Activated CD4-positive, alpha-beta T cell treated with anti-CD3 and anti-CD28 coated beads, Interleukin-2, amount 50 U/mL, for 16 hours (primary cell): ENCODE results near the gene KIF15.
"Not testable (repeated sequence)": the region's sequence is repeated elsewhere in the genome, so short reads cannot be mapped to it uniquely, and the experiment has no call there.

Experiments
- DNase-seq: peaks from one replicate; pipeline ENCODE4 v3.0.0-alpha.2; 2020

The KIF15 gene

DNA sequence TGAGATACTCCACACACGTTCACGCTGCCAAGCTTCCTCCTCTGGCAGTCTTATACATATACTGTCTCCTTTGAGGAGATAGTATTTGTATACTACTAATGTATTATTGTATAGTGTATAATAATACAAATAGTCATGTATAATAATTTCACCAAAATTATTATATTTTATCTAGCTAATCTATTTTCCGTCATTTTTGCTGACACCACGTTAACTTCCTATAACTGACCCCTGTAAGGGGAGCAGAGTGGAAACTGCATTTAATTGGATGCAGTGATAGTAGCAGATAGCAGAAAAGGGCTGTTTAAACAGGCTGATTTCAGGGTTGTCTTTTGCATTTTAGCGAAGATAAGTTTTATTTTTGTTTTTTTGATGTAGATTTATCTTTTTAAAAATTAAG lies 69.6 kb downstream of the KIF15 start:
- DNase-seq = no peak

DNA sequence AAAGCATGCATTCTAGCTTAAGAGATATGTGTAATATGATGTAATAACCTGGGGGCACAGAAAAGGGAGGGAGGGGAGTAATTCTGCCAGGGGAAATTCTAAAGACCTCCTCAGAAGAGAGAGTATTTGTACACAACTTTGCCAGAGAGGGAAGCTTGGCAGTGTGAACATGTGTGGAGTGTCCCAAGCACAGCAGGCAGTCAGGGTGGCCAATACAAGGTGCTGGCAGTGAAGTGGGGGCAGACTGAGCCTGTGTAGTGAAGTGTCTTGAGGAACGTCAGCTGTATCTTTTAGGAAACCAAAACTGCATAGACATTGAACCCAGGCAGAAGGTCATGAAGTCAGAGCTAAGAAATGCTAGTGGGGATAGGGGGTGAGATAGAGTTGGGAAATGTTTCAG lies 70.4 kb downstream of the KIF15 start:
- DNase-seq = no peak

DNA sequence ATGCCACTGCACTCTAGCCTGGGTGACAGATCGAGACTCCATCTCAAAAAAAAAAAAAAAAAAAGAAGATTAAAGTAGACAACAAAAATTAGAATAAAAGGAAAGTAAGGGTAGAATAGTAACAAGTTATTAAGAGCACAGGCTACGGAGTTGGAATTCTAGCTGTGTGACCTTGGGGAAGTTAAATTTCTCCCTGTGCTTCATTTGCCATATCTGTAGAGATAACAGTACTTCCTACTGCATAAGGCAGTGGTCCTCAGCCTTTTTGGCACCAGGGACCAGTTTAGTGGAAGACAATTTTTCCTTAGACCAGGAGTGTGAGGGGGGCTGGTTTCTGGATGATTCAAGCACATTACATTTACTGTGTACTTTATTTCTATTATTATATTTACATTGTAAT lies 71.4 kb downstream of the KIF15 start:
- no peak for DNase-seq

DNA sequence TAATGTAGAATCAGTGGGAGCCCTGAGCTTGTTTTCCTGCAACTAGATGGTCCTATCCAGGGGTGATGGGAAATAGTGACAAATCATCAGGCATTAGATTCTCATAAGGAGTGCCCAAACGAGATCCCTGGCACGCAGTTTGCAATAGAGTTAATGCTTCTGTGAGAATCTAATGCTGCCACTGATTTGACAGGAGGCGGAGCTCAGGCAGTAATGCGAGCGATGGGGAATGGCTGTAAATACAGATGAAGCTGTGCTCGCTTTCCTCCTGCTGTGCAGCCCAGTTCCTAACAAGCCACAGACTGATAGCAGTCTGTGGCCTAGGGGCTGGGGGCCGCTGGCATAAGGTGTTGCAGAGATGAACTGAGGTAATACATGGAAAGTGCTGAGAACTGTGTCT lies 71.8 kb downstream of the KIF15 start:
- DNase-seq = no peak

DNA sequence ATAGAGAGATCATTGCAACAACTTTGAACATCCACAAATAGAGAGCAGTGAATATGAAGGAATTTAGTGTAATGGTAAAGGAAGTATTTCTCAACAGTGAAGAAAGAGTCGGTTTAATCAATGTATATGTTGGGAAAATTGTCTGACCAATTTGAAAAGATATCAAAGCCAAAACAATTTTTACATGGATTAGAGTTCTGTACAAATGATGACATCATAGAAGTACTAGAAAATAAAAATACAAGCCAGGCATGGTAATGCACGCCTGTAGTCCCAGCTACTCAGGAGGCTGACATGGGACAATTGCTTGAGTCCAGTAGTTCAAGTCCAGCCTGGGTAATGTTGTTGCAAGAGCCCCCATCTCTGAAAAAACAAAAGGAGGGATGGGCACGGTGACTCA lies 74.1 kb downstream of the KIF15 start:
- DNase-seq = no peak

DNA sequence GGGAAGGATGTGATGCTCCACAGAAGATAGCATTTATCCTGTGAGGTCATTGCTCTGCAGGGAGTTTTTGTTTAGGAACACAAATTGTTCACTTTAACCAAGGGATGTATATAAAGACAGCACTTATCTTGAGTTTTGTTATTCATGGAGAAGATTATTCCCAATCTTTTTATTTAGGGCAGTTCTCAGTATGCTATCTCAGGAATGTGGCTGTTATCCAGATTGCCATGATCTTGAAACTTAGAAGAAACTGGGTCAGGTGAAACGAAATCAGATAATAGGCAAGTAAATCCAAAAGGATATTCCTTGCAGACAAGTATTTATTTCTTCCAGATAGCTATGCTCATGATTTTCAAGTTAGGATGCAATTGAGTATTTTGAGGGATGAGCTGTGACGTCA lies 80.8 kb downstream of the KIF15 start:
- no peak for DNase-seq

DNA sequence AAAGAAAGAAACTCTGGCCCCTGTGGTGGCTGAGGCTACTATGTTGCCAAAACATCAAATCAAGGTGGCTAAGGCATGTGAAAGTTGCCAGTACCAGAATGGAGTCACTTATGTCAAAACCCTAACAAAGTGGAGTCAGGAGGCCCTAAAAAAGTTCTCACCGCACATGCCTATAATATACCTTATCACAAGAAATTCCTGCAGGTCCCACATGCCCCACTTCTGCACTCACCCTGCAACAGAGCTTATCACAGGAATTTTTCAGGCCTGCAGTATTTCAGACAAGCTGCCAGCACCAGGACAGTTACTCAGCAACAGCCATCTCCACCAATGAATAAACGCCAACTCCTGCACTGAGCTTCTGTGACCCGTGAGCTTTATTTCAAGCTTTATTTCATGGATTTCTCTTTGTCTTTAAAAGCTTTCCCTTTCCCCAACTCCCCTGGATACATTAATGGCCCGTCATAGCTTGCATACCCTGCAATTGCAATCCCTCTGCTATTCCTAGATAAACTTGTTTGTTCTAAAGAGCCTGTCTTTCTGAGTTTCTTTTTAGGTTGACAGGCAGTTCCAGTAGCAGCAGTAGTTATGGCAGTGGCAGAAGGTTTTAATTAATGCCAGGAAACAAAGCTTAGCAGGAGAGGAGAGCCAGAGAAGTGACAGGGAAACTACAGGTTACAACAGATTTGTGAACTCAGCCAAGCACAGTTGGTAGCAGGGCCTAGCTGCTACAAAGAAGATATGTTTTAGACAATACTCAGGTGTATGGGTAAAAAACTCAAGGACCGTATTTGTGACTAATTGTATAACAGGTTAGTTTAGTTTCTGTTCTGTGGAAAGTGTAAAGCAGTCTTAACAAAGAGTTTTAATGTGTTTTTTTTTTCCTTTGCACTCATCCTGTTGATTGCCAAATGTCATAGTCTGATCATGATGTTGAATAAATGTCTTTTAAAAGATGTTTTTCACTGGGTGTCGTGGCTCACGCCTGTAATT lies 84.2 kb downstream of the KIF15 start:
- no peak for DNase-seq

DNA sequence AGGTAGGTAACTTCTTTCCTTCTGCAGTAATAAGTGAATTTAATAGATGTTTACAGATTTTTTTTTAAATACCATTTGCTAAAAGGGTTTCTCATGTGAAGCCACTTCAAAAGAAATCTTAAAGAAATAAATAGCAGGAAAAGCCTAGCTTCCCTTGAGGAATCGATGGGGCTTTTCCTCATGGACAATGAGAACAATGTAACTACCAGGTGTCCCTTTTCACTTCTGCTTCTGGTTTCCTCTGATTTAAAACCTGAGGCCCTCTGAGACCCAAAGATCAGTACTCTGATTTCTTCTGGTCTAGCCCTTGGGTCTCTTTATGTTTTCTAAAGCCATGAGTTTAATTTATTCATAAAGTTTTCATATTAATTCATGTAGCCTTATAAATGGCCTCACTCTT lies 87.0 kb downstream of the KIF15 start:
- DNase-seq = no peak

DNA sequence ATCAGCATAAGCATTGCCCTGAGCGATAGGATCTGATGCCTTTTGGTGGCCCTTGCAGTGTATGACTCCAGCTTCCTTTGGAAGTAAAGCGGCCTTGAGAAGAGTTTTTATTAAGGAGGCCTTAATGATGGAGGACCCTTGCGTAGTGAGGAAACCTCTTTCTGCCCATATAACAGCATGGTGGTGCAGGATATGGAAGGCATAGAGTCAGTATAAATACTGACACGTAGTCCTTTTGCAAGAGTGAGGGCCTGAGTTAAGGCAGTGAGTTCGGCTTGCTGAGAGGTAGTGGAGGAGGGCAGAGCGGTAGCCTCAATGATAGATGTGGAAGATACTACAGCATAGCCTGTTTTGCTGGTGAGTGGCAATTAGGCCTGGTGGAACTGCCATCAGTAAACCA lies 95.1 kb downstream of the KIF15 start:
- not testable (repeated sequence) for DNase-seq

DNA sequence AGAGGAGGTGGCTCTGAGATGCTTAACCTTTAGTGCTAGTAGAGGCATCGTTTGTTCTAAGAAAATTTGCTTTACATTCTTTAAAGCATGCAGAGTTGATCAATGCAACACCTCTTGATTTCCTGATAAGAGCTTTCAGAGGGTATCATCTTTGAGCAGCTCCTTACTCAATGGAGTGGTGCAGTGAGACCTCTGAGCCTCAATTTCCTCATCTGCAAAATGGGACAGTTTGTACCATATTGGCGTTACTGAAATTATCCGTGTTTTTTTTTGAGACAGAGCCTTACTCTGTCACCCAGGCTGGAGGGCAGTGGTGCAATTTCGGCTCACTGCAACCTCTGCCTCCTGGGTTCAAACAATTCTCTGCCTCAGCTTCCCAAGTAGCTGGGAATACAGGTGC lies 98.5 kb downstream of the KIF15 start:
- no peak for DNase-seq

DNA sequence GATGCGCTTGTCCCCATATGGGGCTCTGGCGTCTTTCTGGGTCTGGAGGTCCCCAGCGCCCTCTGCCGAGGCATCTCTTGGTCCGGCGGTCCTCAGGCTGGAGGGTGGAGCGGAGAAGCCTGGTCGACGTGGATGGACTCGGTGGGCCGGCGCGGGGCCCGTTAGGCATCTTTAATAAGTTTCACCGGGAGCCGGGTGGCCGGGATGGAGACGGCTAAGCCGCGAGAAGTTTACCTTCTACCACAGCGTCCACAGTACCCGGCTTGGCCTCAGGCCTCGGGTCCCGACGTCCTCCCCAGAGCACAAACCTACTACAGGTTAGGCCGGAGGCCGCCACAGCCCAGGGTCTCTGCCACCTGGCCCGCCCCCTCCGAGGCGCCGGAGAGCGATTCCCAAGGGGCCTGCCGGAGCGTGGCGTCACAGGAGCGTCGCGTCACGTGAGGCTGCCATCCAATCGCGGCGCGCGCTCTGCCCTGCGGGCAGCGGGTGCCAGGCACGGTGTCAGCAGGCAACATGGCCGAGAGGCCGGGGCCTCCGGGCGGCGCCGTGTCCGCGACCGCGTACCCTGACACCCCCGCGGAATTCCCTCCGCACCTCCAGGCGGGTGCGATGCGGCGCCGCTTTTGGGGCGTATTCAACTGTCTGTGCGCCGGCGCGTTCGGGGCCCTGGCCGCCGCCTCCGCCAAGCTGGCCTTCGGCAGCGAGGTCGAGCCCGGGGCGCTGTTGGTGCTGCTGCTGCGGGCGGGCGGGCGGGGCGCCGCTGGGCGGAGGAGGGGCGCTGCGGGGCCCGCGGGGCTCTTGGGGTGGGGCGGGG lies 100.0 kb downstream of the KIF15 start, which contains the start of gene TMEM42:
Gene TMEM42 (plus strand): TSS at position 501 of the 814 bp plus-strand sequence. CDS start 13 bp downstream, at position 514.
- peak; percentile 92 for DNase-seq

DNA sequence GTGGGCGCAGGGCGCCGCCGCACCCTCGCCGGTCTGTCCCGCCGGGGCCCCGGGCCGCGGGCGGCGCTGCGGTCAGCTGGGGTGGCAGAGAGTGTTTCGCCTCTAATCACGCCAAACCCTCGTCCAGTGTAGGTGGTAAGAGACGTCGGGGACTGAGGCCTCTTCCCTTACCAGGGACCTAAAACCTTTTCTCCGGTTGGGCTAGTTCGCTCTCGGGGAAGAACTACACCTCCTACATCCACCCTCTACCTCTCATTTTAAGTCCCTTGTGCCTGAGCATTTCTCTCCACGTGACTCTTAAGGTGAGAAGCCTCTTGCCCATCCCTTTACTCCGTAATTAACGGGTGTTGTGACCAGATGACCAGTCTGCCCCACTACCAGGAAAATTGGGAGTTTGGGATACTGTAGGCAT lies 100.6 kb downstream of the KIF15 start:
- peak; percentile 27 for DNase-seq

DNA sequence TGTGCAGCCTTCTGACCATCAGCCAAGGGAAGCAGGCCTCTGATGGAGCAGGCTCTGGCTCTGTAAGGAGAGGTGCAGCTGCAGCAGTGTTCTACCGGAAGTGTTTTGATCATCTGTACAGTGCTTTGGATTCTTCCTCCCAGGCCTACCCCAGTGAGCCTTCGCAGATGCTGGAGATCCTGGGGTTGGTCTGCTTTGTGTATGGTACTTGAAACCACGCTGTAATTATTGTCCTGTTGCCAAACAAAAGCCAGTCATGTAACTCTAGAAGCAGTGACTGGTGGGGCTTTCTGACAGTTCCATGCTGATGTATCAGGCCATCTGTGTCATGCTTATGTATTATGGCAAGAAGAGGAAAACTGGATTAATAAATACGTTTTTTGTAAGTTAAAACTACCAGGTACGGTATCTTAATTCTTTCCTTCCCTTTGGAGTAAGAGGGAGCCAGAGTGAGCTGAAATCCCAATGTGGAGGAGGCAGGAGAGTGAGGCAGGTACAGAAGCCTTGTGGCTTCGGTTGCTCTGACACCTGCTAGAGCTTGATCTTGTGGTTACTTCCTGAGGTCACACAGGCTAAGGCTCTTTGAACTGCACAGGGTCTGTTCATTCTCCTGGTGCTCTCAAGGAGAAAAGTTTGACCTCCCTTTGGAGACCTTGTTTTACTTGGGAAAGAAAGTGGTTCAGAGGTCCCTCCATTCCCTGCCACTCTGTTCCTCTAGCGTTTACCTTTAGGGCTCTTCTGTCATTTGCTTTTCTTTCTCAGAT lies 103.9 kb downstream of the KIF15 start:
- DNase-seq = no peak

DNA sequence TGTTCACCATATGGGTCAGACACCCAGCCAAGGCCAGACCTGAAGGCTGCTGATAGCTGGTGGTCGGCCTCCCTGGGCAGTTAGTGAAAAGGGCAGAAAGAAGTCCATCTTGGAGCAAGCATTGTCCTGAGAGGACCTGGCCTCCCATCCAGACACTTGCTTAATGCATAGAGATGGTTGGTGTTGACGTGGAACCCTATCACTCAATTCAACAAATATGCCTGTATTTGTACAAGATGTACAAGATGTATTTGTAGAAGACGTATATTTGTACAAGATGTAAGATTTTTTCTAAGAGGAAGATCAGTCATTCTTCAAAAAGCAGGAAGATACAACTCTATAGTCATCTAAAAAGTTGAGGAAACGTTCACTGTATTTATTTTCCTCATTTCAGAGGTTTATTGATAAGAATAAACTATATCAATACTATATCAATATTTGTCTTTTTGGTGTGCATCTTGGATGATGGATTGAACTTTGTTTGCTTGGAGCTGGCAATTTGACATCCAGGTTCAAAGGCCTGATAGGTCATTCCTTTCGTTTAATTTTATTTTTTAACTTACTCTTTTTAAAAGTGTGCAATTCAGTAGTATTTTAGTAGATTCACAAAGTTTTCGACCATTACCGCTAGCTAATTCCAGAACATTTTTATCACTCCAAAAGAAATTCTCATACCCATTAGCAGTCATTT lies 106.0 kb downstream of the KIF15 start:
- no peak for DNase-seq

DNA sequence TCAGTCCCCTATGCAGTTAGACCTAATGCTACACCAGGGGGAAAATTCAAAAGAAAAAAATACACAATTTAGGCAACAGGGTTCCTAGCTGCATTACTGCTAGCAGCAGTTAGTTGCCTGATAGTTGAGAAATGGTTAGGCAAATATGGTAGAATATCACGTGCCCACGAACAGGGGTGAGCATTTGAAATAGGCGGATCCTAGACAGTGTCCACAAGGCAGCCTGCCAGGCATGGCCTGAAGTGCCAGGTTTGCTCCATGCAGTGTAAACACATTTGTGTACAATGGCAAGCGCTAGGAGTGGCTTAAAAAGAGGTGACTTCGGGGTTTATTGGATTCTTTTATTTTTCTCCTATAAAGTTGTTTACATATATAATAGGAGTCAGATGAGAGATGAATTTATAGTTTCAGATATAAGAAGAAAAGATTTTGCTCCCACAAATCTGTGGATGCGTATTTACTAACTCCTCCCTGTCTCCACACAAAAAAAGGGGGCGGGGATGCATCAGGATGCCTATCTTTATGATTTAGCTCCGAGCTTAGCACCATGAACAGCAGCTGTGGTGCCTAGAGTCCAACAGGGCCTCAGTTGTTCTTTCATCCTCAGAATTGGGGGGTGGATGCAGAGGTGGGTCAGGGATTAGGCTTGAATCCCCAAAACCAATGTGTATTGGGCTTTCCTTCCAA lies 108.9 kb downstream of the KIF15 start:
- no peak for DNase-seq

DNA sequence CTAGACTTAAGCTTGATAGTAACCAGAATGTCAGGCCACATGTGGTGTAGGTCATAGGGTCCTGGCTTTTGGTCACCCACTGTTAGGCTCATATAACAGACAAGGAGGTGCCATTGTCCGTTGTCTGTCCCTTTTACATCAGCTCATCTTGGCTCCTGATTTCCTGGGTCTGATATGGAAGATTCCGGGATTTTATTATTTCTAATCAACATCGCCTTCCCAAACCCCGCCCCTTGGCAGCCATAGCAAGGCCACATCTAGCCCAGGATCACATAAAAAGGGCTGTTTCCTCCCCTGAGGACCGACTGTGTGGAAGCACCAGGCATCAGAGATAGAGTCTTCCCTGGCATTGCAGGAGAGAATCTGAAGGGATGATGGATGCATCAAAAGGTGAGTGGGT lies 112.7 kb downstream of the KIF15 start, which contains the start of gene TGM4:
Gene TGM4 (plus strand): TSS at position 301 of the 400 bp plus-strand sequence. CDS start 71 bp downstream, at position 372.
- DNase-seq = no peak

DNA sequence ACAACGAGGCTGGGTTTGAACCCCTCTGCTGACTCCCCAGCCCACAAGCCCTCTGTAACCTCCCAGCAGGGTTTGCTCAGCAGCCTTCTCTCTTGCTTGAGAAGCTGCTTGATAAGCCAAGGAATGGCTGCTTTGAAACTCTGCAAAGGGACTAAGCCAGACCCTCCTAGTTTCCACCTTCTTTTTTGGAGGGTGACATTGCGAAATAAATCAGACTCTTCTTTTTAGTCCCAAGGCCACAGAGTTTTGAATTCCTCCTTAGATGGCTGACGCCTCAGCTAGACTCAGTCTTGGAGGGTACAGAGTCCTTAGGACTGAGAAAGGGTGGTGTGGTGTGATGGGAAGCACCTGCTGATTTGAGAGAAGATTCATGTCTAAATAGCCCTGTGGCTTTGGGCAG lies 114.0 kb downstream of the KIF15 start:
- DNase-seq = no peak

DNA sequence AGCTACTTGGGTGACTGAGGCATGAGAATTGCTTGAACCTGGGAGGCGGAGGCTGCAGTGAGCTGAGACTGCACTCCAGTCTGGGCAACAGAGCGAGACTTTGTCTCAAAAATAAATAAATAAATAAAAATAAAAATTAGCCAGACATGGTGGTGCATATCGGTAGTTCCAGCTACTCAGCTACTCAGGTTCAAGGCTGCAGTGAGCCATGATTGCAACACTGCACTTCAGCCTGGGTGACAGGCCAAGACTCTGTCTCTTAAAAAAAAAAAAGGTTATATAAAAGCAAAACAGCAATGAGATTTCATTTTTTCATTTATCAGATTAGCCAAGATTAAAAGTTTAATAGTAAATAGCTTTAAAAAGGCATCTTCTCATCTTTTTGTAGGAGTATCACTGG lies 115.7 kb downstream of the KIF15 start:
- DNase-seq = no peak

DNA sequence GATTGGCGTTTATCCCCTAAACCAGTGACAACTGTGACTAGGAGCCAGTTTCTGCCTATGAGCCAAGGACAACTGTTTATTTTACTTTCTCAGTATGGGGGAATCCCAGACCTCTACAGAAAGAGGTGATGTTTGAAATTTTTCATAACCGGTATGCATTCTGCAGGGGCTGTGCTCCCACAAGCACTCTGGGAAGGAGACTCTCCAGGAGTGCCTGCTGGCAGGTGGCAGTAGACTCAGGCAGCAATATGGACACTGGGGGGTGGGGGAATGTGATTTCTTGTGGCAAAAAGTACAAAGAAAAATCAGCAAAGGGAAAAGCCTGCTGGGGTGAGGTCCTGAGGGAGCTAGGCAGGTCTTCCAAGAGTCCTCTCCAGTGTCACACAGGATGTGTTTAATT lies 118.7 kb downstream of the KIF15 start:
- no peak for DNase-seq

DNA sequence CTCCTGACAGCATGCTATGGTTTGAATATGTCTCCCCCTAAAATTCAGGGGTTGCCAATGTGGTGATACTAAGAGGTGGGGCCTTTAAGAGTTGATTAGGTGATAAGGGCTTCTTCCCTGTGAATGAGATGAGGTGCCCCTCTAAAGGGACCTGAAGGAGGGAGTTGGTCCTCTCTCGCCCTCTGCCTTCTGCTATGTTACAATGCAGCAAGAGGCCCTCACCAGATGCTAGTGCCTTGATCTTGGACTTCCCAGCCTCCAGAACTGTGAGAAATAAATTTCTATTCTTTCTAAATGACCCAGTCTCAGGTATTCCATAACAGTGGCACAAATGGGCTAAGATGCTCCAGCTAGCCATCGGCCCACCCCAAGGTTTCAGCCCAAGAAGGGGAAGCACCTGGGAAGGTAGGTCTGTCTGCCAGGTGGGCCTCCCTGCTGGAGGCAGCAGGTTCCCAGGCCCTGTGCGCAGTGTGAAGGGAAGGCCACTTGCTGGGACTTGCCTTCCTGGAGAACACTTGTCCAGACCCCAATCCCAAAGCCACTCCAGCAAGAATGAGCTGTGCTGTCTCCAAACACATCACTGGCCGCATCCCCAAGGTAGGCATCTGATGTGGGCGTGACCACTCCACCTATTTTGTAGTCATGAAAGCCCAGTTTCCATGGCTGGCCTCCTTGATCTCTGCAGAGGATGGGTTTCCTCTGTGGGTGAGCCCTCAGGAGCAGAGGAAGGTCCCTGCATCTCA lies 121.8 kb downstream of the KIF15 start:
- no peak for DNase-seq

DNA sequence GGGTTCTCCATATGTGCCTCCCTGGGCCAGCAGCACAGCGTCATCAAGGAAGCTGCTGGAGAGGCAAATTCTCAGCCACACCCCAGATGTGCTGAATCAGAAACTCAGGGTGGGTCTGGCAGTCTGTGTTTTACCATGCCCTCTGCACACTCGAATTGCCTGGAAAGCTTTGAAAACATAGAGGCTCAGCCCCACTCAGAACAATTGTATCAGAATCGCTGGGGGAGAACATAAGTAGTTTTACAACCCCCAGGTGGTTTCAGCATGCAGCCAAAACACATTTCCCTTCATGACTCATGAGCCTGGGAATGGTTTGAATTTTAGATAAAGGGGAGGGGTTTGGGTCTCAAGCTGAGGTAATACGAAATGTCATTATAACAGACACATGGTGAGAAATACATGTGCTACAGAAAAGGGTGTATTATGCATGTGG lies 122.4 kb downstream of the KIF15 start:
- no peak for DNase-seq
